Right lobe of liver (tissue), 4 donors: ENCODE results near the gene CXCL6.

ENCODE experiments used
- POLR2A ChIP-seq: fragments of 450-650 bp; IDR thresholded peaks from one replicate; pipeline ENCODE4 v1.6.1; 2017; ENCODE audit warnings: antibody characterized with exemption, mild to moderate bottlenecking
- TF ChIP-seq, protein P1 (sequence below), 4 donors: fragments of 200-600 bp in 3 of 4; fragments of 450-650 bp in 1 of 4; IDR thresholded peaks; one replicate each; pipeline versions ENCODE4 v1.5.1 to v1.8.0; 2016 to 2022; ENCODE audit warnings: antibody characterized with exemption in 4 of 4, mild to moderate bottlenecking in 2 of 4
- donor health status: DM: no; HTN: no; CAD: no.
- donor health status: DM: no; HTN: no; CAD: no.
- donor health status: DM: no; HTN: yes; CAD: no.

GRCh38 chr4:73870768-73871167 is 34.3 kb downstream of the CXCL6 start:
- TF ChIP-seq, protein P1, sequence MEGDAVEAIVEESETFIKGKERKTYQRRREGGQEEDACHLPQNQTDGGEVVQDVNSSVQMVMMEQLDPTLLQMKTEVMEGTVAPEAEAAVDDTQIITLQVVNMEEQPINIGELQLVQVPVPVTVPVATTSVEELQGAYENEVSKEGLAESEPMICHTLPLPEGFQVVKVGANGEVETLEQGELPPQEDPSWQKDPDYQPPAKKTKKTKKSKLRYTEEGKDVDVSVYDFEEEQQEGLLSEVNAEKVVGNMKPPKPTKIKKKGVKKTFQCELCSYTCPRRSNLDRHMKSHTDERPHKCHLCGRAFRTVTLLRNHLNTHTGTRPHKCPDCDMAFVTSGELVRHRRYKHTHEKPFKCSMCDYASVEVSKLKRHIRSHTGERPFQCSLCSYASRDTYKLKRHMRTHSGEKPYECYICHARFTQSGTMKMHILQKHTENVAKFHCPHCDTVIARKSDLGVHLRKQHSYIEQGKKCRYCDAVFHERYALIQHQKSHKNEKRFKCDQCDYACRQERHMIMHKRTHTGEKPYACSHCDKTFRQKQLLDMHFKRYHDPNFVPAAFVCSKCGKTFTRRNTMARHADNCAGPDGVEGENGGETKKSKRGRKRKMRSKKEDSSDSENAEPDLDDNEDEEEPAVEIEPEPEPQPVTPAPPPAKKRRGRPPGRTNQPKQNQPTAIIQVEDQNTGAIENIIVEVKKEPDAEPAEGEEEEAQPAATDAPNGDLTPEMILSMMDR (IDR thresholded peaks at IDR 0.05), result no peak
- no peak for TF ChIP-seq POLR2A
